Vagina (tissue), 2 donors: ENCODE data around the gene LRRC1. TPM values are rescaled to one million over a fixed set of nuclear protein-coding genes. Genes with fewer than 3 reads are reported as not detected.

ENCODE experiments used
- DNase-seq, 2 donors: peaks; one replicate each; pipeline ENCODE4 v3.0.0-alpha.2; 2017; ENCODE audit errors: extremely low spot score in 2 of 2
- H3K27ac ChIP-seq: fragments of 200-600 bp; sonication (generic); one replicate; pipeline ENCODE4 v1.5.1; 2019
- H3K27me3 ChIP-seq: fragments of 200-600 bp; sonication (generic); one replicate; pipeline ENCODE4 v1.5.1; 2019
- H3K36me3 ChIP-seq, 2 donors: fragments of 200-600 bp; sonication (generic); one replicate each; pipeline ENCODE4 v1.5.1; 2017 to 2019
- H3K4me1 ChIP-seq: fragments of 200-600 bp; sonication (generic); one replicate; pipeline ENCODE4 v1.5.1; 2019
- H3K4me3 ChIP-seq, 2 donors: fragments of 200-600 bp; sonication (generic); 1 replicate in 1 of 2; 2 replicates in 1 of 2; pipeline ENCODE4 v1.5.1; 2016 to 2019
- H3K9me3 ChIP-seq: fragments of 200-600 bp; sonication (generic); one replicate; pipeline ENCODE4 v1.5.1; 2019
- POLR2A ChIP-seq, 2 donors: fragments of 450-650 bp; IDR thresholded peaks; one replicate each; pipeline ENCODE4 v1.6.1; 2017; ENCODE audit warnings: antibody characterized with exemption in 2 of 2, mild to moderate bottlenecking in 2 of 2, moderate library complexity in 2 of 2
- POLR2AphosphoS5 ChIP-seq, 2 donors: sonication (generic); formaldehyde crosslinking; IDR thresholded peaks; one replicate each; pipeline ENCODE4 v1.9.0; 2017; ENCODE audit warnings: antibody characterized with exemption in 2 of 2, mild to moderate bottlenecking in 2 of 2, low read depth in 1 of 2; ENCODE audit not compliant: insufficient read depth in 1 of 2
- intact Hi-C: fragments of 100-400 bp; cut with DNase I; formaldehyde crosslinking; loops from one replicate; pipeline ENCODE4 v1.15.1; 2023
- total RNA-seq: library from RNA; depleted of rRNA; stranded (reverse); fragments of >200 nt; gene quantifications from one replicate; pipeline ENCODE4 v1.2.3, GENCODE V29; 2016
- TF ChIP-seq, protein P1 (sequence below), 3 experiments: fragments of 450-650 bp in 2 of 3; fragments of 200-600 bp in 1 of 3; sonication (generic) in 1 of 3; IDR thresholded peaks; one replicate each; pipeline ENCODE4 v1.5.1; 2017 to 2019; ENCODE audit warnings: antibody characterized with exemption in 3 of 3, mild to moderate bottlenecking in 2 of 3, moderate library complexity in 2 of 3

LRRC1 gene
- total RNA-seq, 1 donor from 2014 or later, result 52.5 TPM

DNA sequence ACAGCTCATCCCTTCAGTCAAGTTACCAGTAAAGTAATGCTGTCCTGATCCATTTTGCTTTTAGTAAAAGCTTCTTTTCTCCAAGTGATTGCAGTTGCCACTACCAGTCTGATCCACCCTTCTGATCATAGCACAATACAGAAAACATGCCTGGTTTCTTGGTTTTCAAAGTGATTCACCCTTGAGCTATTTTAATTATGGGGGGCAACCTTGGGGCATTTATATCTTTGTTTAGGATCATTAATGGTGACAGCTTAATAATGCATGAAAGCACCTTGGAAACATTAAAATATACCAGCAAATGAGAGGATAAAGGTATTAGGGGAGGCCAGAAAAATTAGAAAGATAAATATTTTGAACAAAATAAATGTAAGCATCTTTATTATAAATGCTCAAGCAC, 38.4 kb downstream of the LRRC1 start:
- TF ChIP-seq POLR2A (IDR thresholded peaks at IDR 0.05), result no peak
- TF ChIP-seq, protein P1, sequence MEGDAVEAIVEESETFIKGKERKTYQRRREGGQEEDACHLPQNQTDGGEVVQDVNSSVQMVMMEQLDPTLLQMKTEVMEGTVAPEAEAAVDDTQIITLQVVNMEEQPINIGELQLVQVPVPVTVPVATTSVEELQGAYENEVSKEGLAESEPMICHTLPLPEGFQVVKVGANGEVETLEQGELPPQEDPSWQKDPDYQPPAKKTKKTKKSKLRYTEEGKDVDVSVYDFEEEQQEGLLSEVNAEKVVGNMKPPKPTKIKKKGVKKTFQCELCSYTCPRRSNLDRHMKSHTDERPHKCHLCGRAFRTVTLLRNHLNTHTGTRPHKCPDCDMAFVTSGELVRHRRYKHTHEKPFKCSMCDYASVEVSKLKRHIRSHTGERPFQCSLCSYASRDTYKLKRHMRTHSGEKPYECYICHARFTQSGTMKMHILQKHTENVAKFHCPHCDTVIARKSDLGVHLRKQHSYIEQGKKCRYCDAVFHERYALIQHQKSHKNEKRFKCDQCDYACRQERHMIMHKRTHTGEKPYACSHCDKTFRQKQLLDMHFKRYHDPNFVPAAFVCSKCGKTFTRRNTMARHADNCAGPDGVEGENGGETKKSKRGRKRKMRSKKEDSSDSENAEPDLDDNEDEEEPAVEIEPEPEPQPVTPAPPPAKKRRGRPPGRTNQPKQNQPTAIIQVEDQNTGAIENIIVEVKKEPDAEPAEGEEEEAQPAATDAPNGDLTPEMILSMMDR (IDR thresholded peaks at IDR 0.05), result no peak
- TF ChIP-seq POLR2AphosphoS5 (IDR thresholded peaks at IDR 0.05; ENCODE audit: insufficient read depth in 1 of 2, low read depth in 1 of 2), result no peak
- intact Hi-C loops, result no loop called here
- Histone ChIP-seq H3K27ac (no peak overlapping the region), H3K36me3 (no peaks in the 10 kb centered on the region), H3K9me3 (no peaks in the 10 kb centered on the region), H3K27me3 (no peaks in the 10 kb centered on the region), H3K4me1 (peaks cover 24% of the 10 kb centered on the region), H3K4me3 (no peak overlapping the region)
- no peak for DNase-seq

DNA sequence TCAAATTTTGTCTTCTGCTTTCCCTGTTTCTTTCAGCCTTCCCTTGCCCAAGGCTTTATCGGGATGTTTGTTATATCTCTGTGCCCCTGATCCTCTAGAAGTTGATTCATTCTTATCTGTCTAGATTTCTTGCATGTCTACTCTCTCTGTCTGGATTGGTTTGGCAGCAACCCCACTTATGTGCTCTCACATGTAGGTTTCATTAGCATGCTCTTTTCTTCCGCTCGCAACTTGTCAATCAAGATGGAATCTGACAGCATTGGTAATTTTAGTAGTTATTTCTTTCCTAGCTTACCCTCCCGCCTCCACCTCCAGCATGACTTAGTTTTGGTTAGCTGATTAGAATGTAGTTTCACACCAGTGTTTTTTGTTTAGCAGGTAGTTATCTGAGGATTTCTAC, 39.3 kb downstream of the LRRC1 start:
- no peaks in the 10 kb centered on the region for H3K36me3 ChIP-seq
- no peaks in the 10 kb centered on the region for H3K27me3 ChIP-seq
- intact Hi-C loops, result no loop called here
- no peak for DNase-seq
- no peak overlapping the region for H3K4me3 ChIP-seq
- peaks cover 25% of the 10 kb centered on the region for H3K4me1 ChIP-seq
- no peak overlapping the region for H3K27ac ChIP-seq
- H3K9me3 ChIP-seq, result no peaks in the 10 kb centered on the region
- TF ChIP-seq POLR2A (IDR thresholded peaks at IDR 0.05) (no peak), POLR2AphosphoS5 (IDR thresholded peaks at IDR 0.05; ENCODE audit: insufficient read depth in 1 of 2, low read depth in 1 of 2) (no peak)
- TF ChIP-seq, protein P1 (IDR thresholded peaks at IDR 0.05), result no peak

DNA sequence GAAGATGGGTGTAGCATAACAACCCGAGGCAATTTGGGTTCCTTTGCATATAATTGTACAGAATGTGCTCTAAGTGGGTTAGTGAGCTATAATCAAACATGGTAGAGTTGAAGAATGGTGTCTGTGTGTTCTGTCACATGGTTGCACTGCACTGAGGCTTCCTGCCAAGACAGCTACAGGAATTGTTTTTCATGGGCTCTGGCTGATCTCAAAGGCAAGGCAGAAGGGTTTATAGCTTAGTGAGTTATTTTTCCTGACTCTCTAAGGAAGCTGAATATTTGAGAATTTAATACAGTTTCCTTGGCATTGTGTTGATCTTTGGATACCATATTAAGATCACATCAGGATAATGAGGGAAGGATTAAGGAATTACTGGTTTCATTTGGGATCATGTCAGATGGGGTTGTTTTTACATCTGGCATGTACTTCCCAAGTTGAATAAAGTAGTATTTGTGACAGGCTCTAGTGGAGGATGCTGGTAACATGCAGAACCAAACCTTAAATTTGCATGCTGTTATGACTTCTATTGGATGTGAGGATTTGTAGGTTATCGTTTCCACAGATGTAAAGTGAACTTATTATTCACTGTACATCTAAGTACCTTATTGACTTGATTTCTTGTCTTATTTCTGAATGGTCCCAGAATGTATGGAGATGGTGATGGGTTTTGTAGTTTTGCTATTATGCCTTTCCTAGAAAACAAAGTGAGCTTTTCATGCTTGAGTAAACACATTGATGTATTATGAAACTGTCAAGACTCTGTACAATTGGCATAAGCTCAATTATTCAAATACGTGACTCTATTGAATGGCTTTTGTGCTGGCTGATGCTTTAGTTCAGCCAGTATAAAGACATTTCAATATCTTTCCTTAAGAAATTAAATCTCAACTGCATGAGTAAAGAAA, 43.3 kb downstream of the LRRC1 start:
- no peak for DNase-seq
- Histone ChIP-seq H3K27ac (no peak overlapping the region), H3K9me3 (no peaks in the 10 kb centered on the region), H3K4me1 (peaks cover 18% of the 10 kb centered on the region), H3K36me3 (no peaks in the 10 kb centered on the region), H3K27me3 (no peaks in the 10 kb centered on the region), H3K4me3 (no peak overlapping the region)
- intact Hi-C loops, result no loop called here
- TF ChIP-seq POLR2AphosphoS5 (IDR thresholded peaks at IDR 0.05; ENCODE audit: insufficient read depth in 1 of 2, low read depth in 1 of 2) (no peak), POLR2A (IDR thresholded peaks at IDR 0.05) (no peak)
- TF ChIP-seq, protein P1 (IDR thresholded peaks at IDR 0.05), result no peak

DNA sequence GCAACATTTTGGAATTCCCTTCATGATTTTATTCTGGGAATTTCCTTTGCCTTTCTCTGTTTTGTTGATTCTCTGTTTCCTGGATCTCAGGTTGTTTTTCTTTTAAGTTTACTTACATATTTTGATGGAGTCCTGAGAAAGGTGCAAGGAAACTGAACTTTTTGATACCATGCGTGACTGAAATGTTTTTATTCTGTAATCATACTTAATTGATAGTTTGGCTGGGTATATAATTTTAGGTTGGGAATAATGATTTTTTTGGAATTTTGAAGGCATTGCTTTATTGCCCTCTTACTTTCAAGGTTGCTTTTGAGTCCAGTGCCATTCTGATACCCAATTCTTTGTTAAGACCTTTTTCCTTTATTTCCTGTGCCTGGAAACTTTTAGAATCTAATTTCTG, 45.2 kb downstream of the LRRC1 start:
- Histone ChIP-seq H3K9me3 (no peaks in the 10 kb centered on the region), H3K4me3 (no peak overlapping the region), H3K27ac (no peak overlapping the region), H3K27me3 (no peaks in the 10 kb centered on the region), H3K36me3 (no peaks in the 10 kb centered on the region), H3K4me1 (peaks cover 18% of the 10 kb centered on the region)
- no peak for TF ChIP-seq POLR2A (IDR thresholded peaks at IDR 0.05)
- no peak for TF ChIP-seq POLR2AphosphoS5 (IDR thresholded peaks at IDR 0.05; ENCODE audit: insufficient read depth in 1 of 2, low read depth in 1 of 2)
- TF ChIP-seq, protein P1 (IDR thresholded peaks at IDR 0.05), result no peak
- intact Hi-C loops, result no loop called here
- no peak for DNase-seq
